Measurements from ENCODE around the gene ITGA5.

ITGA5 gene

DNA sequence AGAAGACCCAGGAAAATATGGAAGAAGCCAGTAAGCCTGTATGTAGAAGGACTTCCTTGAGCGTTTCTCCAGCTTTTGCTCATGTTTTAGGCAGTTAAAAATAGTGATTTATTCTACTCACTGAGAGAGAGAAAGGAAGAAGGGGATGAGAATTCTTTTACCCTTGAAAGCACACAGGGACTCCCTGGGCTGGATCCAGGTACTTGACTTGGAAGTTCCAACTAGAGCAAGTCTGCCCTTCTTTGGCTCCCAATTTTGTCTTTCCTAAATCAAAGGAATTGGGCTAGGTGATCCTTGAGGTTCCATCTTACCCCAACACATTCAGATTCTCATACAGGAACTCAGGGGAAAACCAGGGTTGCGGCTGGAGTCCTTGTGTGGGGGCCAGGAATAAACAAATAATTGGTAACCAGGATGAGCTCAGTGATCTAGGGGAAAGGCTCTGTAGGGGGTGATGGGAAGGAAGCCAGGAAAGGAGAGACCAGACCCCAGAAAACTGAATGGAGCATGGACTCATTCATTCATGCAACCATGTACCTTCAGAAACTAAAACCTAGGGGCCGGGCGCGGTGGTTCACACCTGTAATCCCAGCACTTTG lies 11.5 kb upstream of the ITGA5 start:
- DNase-seq (ENCODE audit: low spot score), result no peak

DNA sequence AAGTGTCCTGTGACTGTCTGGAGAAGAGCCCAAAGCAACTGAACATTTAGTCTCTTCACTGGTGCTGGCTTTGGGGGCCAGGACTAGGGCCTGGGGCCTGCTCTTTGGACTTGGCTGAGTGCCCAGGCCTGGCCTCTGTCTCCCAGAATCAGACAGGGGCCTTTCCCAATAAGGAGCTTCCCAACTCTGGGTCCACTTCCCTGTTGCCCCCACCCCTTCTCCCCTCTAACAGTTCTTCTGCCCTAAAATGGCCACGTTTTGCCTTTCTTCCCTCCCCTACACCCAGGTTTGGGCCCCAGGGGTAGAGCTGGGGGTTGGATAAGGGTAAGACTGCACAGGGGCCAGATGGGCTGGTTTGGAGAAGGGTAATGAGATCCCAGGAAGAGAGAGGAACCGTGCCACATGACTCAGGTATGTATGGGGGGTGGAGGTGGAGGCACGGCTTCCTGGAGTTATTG lies 10.0 kb upstream of the ITGA5 start:
- no peak for DNase-seq (ENCODE audit: low spot score)

DNA sequence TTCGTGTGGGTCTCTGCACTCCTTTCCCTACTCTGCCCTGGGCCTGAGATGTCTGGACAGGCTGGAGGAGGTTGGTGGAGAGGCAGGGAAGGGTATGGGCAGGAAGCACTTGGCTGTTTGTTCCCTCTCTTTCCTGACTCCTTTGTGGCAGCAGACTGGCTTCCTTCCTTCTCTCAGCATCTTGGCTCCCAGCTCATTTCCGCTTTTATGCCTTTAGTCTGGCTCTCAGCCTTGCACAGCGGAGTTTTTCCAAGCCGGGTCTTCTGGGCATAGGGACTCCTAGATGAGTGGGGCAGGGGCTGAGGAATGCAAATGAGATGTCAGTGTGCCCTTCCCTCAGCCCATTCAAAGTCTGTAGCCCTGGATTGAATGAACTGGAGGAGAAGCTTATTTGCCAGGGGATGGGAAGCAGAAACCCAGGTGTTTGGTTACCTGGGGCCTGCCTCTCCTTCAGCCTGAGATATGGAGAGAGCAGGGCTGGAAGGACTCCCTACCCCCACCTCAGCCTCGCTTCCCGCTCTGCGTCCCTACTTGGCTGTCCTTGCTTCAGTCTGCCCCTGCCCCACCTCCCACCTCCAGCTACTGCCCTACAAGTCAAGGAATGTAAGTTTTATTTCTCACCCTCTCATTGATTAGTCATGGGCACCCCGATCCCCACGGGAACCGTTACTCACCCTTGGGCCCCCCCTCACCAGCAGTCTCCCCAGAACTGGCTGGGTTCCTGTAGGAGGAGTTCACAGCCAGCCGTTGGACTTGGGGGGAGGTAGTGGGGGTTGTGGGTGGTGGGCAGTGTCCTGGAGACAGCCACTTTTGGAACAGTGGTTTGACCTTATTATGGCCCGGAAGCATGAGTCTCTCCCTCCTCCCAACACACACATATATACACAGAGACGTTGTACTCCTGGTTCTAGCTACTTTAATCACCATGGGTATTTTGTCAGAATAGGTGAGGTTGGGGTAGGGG lies 9.3 kb upstream of the ITGA5 start:
- no peak for DNase-seq (ENCODE audit: low spot score)

DNA sequence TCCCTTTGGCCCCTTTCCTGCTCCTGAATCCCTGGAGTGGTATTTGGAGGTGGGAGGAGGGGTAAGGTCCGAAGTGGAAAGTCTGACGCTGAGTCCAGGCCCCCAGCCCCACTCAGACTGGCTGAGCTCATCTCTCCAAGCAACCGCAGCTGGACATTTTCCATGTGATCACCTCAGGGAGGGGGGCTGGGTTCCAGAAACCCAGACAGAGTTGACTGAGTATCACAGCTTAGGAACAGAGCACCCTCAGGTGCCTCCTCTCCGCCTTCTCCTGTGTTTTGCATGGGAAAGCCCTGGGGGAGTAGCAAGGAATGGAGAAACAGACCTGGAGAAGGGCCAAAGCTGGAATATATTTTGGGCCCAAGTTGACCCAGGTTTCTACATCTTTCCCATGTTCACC lies 8.0 kb upstream of the ITGA5 start:
- DNase-seq (ENCODE audit: low spot score), result no peak

DNA sequence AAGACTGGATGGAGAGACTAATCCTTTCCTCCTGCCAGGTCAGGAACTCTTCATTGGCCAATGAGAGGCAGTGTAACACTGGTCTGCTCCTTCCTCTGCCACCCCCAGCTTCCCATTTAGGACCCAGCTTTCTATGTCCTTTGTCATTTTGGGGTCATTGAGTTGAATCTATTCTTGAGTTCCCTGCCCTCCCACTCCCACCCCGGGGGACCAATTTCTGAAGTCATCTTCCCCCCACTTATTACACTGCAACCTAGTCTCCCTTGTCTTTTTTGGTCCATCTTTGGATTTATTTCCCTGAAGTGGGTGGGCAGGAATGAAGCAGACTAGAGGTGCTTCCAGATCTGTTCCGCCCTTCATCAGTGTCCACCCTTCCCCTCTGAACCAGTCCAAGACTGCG lies 7.6 kb upstream of the ITGA5 start:
- DNase-seq (ENCODE audit: low spot score), result no peak

DNA sequence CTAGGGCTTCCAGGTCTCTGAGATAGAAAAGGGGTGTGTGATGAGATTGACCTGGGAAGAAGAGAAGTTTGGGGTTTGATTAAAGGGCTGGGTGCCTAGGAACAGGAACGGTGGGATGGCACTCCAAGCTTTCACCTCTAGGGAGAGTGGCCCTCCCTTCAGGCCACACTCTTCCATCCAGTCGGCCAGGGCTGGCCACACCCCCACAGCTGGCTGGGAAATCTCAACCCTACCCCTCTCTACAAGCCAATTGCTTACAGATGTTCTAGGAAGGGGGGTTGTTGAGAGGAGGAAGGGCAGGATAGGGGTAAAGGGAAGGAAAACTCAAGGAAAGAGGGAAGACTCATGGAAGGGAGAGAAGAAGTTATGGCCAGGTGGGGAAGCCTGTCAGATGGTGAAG lies 6.6 kb upstream of the ITGA5 start:
- DNase-seq (ENCODE audit: low spot score), result no peak

DNA sequence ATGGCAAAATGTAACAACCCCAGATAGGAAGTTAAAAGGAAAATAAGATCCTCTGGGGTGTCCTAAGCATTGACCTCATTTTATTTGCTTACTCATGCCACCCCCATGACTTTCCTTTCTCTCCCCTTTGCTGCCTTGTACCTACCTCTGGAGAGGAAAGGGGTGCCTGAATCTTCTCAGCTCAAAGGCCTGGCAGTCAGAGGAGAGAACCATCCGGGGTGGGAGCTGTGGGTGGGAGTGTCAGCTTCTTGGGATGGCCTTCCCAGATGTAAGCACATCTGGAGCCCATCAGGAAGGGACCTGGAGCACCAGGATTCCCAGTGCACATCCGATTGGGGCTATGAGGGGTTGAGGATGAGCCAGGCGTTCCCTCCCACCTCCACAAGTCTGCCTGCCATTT lies 5.2 kb upstream of the ITGA5 start:
- no peak for DNase-seq (ENCODE audit: low spot score)

DNA sequence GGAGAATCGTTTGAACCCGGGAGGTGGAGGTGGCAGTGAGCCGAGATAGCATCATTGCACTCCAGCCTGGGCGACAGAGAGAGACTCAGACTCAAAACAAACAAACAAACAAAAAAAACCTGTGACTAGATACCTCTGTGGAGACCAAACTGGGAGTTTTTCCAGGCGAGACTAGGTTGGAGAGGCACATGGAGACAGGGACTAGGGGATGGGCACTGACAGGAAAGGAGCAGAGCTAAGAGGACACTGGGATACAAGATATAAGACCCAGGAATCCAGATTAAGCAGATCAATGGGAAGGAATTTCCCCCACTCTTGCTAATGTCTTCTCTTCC lies 4.7 kb upstream of the ITGA5 start:
- DNase-seq (ENCODE audit: low spot score), result no peak

DNA sequence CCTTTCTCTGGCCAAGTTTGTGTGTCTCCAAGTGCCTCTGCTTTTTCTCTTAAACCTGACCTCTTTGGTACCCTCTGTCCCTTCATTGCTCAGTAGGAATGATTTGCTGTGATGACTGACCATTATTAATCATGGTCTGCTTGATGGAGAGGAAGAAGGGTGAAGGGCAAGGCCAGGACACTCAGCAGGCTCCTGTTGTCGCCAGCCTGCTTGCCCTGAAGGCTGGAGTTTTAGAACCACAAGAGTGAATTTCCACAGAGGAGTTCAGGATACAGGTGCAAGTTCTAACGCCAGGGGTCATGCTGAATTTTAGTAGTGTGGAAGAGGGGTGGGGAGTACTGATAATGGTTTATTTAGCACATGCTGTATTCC lies 2.8 kb upstream of the ITGA5 start:
- no peak for DNase-seq (ENCODE audit: low spot score)

DNA sequence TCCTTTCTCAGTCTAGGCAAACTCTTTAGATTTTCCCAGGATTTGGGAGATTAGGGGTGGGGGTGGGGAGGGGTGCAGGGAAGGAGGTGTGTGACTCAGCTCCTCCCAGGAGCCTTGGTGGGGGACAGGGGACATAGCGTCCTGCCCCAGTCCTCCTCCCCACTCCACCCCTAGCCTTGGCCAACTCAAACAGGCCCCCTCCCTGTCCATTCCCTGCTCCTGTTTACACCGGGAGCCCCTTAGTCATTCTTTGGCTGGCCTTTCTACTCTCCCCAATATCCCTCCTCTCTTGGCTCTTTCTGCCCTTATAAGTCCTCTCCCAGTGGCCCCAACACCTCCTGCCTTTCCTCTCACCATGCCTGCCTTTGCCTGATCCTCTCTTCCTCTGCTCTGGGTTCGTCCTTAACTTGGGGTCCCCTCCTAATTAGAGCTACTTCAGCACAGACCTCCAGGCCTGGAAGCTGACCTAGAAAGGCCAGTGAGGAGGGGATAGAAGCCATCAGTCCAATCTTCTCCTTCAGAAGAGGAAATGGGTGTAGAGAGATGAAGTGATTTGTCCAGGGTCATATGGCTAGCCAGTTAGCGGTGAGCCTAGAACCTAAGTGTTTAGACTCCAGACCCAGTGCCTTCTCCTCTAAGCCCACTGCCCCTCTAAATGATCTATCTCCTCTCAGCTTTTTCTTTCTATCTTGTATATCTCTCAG lies 2.3 kb upstream of the ITGA5 start:
- no peak for DNase-seq (ENCODE audit: low spot score)

DNA sequence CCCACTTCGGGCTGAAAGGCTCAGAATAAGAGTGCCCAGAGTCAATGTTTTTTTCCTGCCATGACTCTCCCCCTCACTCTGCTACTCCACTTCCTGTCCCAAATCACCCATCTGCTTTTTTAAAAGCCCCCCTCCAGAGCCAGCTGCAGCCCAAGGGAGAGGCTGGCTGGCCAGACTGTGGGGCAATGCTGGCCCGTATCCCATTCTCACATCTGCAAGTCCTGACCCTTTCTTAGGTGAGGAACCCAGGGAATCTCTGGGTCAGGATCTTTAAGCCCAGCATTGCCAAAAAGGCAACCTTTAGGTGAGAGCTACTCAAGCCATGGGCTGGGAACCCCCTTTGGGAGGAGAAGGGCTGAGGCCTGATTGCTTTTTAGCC lies 1.7 kb upstream of the ITGA5 start:
- no peak for DNase-seq (ENCODE audit: low spot score)

DNA sequence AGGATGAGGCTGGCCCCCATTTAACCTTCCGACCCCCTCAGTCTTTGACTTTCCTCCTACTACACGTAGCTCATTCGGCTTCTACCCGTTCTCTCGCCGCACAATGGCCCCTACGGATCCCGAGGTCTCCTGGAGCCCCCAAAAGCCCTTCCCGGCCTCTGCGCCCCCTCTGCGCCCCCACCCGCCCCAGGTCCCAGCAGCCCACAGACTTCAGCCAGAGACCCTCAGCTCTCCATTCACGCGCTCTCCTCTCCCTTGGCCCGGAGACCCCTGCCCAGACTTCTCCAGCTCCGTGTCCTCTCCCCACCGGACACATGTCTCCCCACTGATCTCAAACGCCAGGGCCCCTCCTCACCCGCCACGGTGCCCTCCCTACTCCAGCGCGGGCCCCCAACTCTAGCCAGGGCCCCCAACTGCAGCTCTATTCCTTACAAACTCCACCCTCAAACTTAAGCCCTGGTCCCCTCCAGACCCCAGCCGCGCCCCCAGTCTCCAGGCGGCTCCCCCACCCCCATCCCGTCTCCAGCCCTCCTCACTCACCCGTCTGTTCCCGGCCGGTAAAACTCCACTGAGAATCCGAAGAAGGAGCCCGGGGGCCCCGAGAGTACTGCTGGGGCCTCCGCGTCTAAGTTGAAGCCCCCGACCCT lies 502 bp downstream of the ITGA5 start:
- no peak for DNase-seq (ENCODE audit: low spot score)

DNA sequence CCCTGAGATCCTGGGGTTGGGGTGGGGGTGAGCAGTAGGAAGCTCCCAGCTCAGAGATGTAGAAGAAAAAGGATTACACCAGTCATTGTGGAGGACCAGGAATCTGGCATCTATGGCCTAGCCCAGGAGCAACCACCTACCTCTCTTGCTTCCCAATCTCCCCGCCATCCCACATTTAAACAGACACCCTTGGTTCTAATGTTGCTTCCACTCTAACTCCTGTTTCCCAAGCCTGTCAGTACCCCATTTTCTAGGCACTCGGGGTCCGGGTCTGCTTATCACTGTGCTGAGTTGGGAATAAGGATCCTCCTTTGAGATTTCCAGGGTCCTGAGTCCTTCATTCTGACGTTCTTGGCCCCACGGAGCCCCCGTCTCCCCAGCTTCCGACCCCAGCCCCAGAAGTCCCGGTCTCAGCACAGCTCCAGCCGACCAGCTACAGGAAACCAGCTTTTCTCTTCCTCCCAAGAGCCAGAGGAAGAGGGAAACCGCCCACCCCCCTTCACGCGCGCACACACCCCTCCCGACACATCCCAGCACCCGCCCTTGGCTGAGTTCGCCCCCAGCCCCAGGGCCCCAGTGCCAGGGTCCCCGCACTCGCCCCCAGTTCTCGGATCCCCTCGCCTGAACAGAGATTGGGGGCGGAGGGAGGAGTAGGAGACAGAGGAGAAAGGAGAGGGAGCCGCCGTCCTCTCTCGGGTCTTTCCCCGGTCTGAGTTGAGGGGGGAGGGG lies 1.2 kb downstream of the ITGA5 start:
- no peak for DNase-seq (ENCODE audit: low spot score)

DNA sequence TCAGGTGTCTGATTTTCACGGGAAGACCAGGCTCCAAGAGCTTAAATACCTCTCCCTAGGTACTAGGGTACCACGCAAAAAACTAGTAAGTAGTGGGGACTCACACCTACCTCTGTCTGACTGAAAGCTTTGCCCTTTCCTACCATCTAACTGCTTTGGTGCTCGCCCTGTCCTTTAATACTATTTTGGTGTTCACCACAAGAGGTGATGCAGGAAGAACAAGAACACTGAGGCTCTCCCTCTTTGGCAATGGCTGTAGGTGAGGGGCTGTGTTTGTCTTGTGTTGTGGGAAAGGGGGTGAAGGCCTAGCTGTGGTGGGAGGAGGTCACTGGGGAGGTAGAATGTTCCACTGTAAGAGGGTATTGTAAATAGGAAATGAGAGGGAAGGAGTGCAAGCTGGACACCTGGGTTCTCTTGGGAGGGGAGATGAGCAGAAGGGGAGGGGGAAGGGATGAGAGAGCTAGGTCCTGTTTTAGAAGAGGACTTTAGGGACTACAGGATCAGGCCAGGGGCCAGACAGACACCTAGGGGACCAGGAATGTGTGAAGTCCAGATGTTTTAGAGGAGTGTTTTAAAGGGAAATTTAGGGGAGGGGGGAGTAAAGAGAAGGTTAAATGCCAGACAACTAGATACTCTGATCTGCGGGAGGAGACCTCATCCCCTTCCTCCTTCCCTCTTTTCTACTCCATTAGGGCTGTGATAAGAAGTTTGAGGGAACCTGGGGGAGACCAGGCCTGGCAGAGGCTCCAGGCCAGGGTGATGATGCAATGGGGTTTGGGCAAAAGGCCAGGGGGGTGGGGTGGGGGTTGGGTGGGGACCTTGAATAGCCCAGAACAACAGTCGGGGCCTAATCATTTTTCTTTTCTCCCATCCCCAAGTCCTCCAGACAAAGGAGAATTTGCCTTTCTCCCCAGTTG lies 2.1 kb downstream of the ITGA5 start:
- DNase-seq (ENCODE audit: low spot score), result no peak

DNA sequence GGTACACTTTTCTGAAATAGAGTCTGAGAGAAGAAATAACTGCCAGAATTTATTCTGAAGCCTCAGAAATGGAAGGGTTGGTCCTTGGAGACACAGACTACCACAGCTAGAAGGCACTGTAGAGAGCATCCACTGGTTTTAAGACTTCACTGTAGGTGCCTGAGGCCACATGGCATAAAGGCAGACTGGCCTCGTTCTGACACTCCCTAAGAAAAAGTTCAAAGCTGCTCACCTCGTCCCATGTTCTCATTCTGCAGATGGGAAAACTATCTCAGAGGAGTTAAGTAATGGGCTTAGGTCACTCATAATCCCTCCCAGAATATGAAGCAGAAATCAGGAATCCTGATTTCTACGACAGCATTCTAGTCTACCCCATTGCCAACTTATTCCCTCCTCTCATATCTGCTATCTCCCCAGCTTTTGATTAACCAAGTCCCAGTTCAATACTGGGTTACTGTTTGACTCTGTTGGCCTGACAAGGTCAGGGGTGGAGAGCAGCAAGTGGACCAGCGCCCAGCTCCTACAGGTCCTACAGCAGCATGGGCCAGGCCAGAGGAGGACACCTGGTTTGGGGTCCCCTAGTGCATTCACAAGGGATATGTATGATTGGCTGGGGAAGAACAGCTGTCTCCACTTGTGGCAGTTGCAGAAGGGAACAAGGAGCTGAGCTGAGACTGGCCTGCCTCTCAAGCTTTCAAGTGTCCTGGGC lies 3.7 kb downstream of the ITGA5 start:
- DNase-seq (ENCODE audit: low spot score), result no peak

DNA sequence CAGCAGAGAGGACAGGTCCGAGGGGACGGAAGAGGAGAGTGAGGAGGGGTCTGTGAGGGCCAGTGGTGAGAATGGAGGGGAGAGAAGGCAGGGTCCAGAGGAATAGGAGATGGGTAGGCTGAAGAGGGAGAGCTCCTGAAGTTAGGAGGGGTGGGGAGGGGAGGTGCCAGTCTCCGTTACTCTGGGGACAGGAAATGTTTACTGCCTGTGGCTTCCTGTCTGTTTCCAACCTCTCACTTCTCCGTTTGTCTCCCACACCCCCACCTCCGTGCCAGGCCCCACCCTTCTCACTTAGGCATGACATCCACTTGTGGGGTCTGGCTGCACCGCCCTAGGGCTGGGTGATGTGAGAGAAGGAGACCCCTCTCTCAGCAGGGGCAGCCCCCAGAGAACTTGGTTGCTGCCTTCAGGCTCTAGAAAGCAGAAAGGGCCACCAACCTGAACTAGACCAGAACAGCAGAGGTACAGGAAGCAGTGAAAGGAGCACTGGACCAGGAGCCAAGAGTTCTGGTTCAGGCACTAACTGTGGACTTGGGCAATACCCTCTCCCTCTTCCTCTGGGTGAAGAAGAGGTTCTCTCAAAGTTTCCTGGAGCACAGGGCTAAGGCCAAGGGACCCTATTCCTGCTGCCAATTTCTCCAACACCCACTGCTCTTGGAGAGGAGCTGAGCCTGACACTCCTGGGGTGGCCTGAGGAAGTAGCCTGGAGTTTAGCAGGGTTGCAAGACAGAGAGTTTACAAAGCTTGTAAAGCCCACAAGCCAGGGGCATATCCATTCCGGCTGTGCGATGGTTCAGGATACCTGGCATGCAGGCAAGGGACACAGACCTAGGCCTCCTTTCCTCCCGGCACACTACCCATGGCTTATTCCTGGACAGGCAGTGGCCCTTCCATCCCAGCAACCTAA lies 5.5 kb downstream of the ITGA5 start:
- DNase-seq (ENCODE audit: low spot score), result peak; percentile 50

DNA sequence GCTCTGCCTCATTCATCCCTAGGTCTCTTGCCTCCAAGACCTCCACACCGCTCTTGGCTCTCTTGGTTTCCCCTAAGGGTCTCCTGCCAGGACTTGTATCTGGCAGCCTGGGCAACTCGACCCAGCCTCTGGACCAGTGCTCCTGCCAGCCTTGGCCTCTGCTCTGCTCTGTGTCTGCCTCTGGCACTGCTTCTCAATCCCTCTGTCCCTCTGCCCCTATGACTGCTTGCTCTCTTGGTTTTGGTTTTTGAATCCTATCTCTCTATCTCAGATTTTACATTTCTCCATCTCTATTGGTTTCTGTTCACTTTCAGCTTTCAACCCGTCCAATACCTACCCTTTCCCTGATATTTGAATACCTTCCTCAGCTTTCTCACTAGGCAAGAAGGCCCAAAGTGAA lies 6.3 kb downstream of the ITGA5 start:
- no peak for DNase-seq (ENCODE audit: low spot score)

DNA sequence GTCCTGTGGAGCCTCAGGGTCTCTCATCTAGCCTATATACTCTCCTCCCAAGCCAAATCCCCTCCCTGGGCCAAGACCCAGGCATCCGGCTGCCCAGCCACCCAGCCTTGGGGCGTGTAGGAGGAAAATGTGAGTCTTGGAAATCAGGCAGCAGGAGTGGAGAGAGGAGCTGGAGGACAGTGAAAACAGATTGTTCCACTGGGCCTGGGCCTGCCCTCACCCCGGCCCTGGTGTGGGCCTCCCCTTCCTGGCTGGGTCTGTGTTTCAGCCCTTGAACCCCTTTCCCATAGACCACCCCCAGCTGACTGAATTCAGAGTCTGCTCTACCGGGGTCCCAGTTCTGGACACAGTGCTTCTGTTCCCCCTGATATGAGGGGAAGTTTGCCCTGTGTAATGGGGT lies 6.7 kb downstream of the ITGA5 start:
- DNase-seq (ENCODE audit: low spot score), result no peak
